Prostate gland (tissue), 2 donors: ENCODE results near the gene HIGD1A.

Experiments
- CTCF ChIP-seq, 4 experiments: fragments of 200-600 bp in 2 of 4; fragments of 450-650 bp in 2 of 4; sonication (generic) in 2 of 4; IDR thresholded peaks; 1 replicate in 3 of 4; 2 replicates in 1 of 4; pipeline ENCODE4 v1.5.1; 2016 to 2019; ENCODE audit warnings: antibody characterized with exemption in 4 of 4, mild to moderate bottlenecking in 2 of 4, moderate library complexity in 2 of 4
- POLR2A ChIP-seq: fragments of 450-650 bp; IDR thresholded peaks from one replicate; pipeline ENCODE4 v1.6.1; 2016; ENCODE audit warnings: antibody characterized with exemption, mild to moderate bottlenecking
- POLR2AphosphoS5 ChIP-seq: sonication (generic); formaldehyde crosslinking; IDR thresholded peaks from one replicate; pipeline ENCODE4 v1.6.1; 2017; ENCODE audit warnings: antibody characterized with exemption

GRCh38 chr3:42820746-42821051 lies 16.4 kb upstream of the HIGD1A start:
- TF ChIP-seq CTCF (IDR thresholded peaks at IDR 0.05) = no peak
- TF ChIP-seq POLR2A = no peak
- TF ChIP-seq POLR2AphosphoS5 = no peak
